Mucosa of descending colon (tissue), 3 donors: ENCODE data around the gene THOC6. TPM values are rescaled to one million over a fixed set of nuclear protein-coding genes. Genes with fewer than 3 reads are reported as not detected.
"Not testable (repeated sequence)": the region's sequence is repeated elsewhere in the genome, so short reads cannot be mapped to it uniquely, and the experiment has no call there.

Source experiments
- ATAC-seq: fragments of 200-7000 bp; cut with Tn5 transposase; one replicate; pipeline ENCODE4 v1.9.1; 2020; ENCODE audit warnings: mild to moderate bottlenecking, moderate library complexity
- DNase-seq, 3 donors: peaks; one replicate each; pipeline ENCODE4 v3.0.0-alpha.2; 2020
- H3K36me3 ChIP-seq: fragments of 200-600 bp; one replicate; pipeline ENCODE4 v1.8.0; 2021; ENCODE audit warnings: low read depth, mild to moderate bottlenecking
- H3K4me1 ChIP-seq: fragments of 200-600 bp; one replicate; pipeline ENCODE4 v1.8.0; 2021; ENCODE audit warnings: low read depth, mild to moderate bottlenecking
- H3K4me3 ChIP-seq: fragments of 200-600 bp; one replicate; pipeline ENCODE4 v1.8.0; 2021; ENCODE audit warnings: mild to moderate bottlenecking
- H3K9me3 ChIP-seq: fragments of 200-600 bp; one replicate; pipeline ENCODE4 v1.8.0; 2021; ENCODE audit warnings: mild to moderate bottlenecking
- intact Hi-C, 2 donors: fragments of 100-400 bp; cut with DNase I in 1 of 2; cut with micrococcal nuclease in 1 of 2; formaldehyde crosslinking; loops; one replicate each; pipeline versions ENCODE4 v1.11.0 to v1.11.1; 2022; cut with DNase I, micrococcal nuclease
- total RNA-seq, 3 donors: library from RNA; stranded (reverse); fragmentation: NEBNext Ultra II Directional in 2 of 3; extraction: Animal tissue kit (Norgen Biotek cat#: 25700) in 2 of 3; gene quantifications; one replicate each; pipeline versions ENCODE4 v1.2.1 to v1.2.4, GENCODE V29; 2021 to 2023
- TF ChIP-seq, protein P1 (sequence below): fragments of 200-600 bp; IDR thresholded peaks from one replicate; pipeline ENCODE4 v1.8.0; 2022; ENCODE audit warnings: antibody characterized with exemption, mild to moderate bottlenecking
- donor health status: DM: no; HTN: no; CAD: no; lungs with moderate emphysema.
- donor health status: DM: no; HTN: no; CAD: no.
- donor health status: DM: no; HTN: yes; CAD: no.

The THOC6 gene
- total RNA-seq, 3 donors from 2014 or later: 23.7 to 26.0 (median 25.7) TPM

DNA sequence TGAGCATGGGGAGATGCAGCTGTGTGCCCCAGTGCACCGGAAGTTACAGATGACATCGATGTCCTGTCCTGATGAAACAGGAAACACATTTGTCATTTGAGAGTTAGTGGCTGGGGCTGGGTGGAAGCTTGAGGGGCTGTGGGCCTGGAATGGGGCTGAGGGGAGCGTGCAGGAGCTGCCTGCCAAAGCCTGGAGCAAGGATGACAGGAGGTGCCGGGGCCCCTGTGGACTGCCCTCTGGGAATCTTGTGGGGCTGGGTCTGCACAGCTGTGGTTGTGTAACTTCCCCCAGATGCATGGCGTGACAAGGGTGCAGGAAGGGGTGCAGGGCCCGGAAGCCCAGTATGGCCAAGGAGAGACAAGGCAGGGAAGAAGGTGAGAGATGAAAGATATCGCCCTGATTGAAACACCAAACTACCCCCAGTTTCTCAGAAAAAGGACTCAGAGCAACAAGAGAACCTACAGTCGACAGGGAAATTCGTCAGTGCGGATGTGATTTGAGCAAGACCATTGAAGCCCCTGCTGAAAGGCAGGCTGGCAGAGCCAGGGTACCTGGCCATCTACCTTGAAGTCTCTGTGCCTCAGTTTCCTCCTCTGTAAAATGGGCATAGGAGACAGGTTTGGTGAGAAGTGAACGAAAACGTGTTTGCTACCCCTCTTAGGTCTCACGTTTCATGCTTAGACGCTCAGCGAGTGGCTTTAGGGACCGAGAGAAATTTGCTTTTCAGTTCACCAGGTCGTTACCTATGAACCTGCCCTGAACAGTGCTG is 31.3 kb downstream of the THOC6 start:
- intact Hi-C loops: no loop called here
- peaks cover 8% of the 10 kb centered on the region for H3K4me1 ChIP-seq
- TF ChIP-seq, protein P1, sequence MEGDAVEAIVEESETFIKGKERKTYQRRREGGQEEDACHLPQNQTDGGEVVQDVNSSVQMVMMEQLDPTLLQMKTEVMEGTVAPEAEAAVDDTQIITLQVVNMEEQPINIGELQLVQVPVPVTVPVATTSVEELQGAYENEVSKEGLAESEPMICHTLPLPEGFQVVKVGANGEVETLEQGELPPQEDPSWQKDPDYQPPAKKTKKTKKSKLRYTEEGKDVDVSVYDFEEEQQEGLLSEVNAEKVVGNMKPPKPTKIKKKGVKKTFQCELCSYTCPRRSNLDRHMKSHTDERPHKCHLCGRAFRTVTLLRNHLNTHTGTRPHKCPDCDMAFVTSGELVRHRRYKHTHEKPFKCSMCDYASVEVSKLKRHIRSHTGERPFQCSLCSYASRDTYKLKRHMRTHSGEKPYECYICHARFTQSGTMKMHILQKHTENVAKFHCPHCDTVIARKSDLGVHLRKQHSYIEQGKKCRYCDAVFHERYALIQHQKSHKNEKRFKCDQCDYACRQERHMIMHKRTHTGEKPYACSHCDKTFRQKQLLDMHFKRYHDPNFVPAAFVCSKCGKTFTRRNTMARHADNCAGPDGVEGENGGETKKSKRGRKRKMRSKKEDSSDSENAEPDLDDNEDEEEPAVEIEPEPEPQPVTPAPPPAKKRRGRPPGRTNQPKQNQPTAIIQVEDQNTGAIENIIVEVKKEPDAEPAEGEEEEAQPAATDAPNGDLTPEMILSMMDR: no peak
- ATAC-seq (no peak), DNase-seq (peak in 1 of 3 donors; percentile 59)
- no peaks in the 10 kb centered on the region for H3K36me3 ChIP-seq
- no peaks in the 10 kb centered on the region for H3K9me3 ChIP-seq
- no peak overlapping the region for H3K4me3 ChIP-seq

DNA sequence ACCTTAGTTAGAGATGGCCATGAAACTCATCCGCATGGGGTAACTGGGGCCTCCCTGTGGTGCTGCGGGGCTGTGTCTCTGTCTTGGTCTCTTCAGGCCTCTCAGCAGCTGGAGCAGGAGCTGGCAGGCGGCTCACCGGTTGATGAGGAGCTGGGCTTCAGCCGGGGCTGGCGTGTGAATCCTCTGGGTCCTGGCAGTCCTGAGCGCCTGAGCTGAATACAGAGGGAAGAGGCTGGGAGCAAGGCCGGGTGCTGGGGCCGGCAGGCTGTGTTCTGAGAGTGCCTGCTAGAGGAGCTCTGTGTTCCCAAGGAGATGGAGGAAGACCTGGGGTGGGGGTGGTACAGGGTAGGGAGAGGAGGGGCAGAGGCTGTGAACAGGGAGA is 31.9 kb downstream of the THOC6 start:
- H3K4me3 ChIP-seq, H3K4me1 ChIP-seq, H3K36me3 ChIP-seq, intact Hi-C loops, H3K9me3 ChIP-seq, ATAC-seq: not testable (repeated sequence)
- DNase-seq: peak in 1 of 3 donors; percentile 49

DNA sequence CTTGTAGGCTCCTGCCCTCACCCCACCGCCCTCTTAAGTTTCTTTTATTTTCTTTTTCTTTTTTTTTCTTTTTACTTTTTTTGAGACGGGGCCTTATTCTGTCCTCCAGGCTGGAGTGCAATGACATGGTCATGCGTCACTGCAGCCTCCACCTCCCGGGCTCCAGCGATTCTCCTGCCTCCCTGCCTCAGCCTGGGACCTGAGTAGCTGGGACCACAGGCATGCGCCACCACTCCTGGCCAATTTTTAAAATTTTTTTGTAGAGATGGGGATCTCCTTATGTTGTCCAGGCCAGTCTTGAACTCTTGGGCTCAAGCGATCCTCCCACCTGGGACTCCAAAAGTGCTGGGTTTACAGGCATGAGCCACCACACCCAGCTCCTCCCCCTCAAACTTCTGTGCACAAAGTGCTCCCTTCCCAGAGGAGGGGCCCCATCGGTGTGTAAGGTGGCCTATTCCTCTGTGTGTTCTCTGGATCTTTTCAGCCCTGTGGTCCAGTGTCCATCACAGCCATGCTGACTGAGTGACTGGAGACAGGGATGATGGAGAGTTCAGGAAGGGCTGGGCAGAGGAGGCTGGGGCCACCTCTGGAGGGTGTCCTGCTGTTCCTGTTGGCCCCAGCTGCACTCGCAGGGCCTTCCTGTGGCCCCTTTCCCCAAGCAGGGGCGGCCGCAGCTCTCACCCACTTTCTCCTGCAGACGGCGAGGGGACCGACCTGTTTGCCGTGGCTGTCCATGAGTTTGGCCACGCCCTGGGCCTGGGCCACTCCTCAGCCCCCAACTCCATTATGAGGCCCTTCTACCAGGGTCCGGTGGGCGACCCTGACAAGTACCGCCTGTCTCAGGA is 32.7 kb downstream of the THOC6 start:
- intact Hi-C loops: no loop called here
- Histone ChIP-seq H3K9me3 (no peaks in the 10 kb centered on the region), H3K4me1 (peaks cover 8% of the 10 kb centered on the region), H3K36me3 (no peaks in the 10 kb centered on the region), H3K4me3 (no peak overlapping the region)
- DNase-seq: peak in 1 of 3 donors; percentile 55
- no peak for ATAC-seq
- TF ChIP-seq, protein P1: no peak

DNA sequence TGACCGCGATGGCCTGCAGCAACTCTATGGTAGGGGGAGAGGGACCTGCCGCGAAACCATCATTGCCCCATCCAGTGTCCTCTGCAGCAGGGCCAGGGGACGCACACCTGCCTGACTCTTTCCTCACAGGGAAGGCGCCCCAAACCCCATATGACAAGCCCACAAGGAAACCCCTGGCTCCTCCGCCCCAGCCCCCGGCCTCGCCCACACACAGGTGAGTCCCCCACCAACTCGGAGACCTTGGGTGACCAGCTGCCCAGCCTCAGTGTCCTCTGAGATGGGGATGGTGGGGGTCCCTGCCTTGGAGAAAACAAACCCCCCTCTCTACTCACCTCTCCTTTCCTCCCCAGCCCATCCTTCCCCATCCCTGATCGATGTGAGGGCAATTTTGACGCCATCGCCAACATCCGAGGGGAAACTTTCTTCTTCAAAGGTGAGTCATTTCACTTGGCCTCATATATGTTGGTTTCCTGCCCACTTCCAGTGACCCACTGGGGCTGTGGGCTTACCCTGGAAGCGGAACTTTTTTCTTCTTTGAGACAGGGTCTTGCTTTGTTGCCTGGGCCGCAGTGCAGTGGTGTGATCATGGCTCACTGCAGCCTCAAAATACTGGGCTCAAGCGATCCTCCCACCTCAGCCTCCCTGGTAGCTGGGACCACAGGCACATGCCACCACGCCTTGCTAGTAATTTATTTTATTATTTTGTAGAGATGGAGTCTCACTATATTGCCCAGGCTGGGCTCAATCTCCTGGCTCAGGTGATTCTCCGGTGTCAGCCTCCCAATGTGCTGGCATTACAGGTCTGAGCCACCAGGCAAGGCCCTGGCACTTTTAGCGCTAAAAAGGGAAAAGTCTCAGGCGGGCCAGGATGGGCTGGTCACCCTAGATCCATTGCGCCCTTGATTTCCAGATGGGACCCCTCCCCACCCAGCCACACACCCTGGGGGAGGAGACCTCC is 33.6 kb downstream of the THOC6 start:
- intact Hi-C loops: no loop called here
- DNase-seq: peak in 1 of 3 donors; percentile 56
- Histone ChIP-seq H3K36me3 (no peaks in the 10 kb centered on the region), H3K4me1 (peaks cover 8% of the 10 kb centered on the region), H3K4me3 (no peak overlapping the region), H3K9me3 (no peaks in the 10 kb centered on the region)
- TF ChIP-seq, protein P1: no peak
- no peak for ATAC-seq

DNA sequence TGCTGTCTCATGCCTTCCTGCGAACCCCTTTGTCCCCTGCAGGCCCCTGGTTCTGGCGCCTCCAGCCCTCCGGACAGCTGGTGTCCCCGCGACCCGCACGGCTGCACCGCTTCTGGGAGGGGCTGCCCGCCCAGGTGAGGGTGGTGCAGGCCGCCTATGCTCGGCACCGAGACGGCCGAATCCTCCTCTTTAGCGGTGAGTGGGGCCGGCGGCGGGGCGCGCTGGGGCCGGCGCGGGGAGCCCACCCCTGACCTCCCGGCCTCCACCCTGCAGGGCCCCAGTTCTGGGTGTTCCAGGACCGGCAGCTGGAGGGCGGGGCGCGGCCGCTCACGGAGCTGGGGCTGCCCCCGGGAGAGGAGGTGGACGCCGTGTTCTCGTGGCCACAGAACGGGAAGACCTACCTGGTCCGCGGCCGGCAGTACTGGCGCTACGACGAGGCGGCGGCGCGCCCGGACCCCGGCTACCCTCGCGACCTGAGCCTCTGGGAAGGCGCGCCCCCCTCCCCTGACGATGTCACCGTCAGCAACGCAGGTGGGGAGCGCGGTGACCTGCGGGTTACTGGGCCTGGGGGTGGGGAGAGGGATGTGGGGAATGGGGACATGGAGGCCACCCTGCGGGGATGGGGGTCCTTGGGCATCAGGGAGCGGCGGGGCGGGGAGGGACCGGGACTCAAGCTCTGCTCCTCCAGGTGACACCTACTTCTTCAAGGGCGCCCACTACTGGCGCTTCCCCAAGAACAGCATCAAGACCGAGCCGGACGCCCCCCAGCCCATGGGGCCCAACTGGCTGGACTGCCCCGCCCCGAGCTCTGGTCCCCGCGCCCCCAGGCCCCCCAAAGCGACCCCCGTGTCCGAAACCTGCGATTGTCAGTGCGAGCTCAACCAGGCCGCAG is 34.5 kb downstream of the THOC6 start:
- DNase-seq (peak; percentile 78 to 85 (median 84)), ATAC-seq (peak; percentile 72)
- intact Hi-C loops: no loop called here
- TF ChIP-seq, protein P1: no peak
- Histone ChIP-seq H3K9me3 (no peaks in the 10 kb centered on the region), H3K4me3 (peak overlapping the region; percentile 33), H3K4me1 (peaks cover 15% of the 10 kb centered on the region), H3K36me3 (no peaks in the 10 kb centered on the region)
